Measurements from ENCODE around the gene IL1RAP. TPM values are rescaled to one million over a fixed set of nuclear protein-coding genes. Genes with fewer than 3 reads are reported as not detected.

Gene IL1RAP
- total and polyA plus RNA-seq, 7 experiments from 2014 or later = 5.9 to 29.0 (median 12.1) TPM

GRCh38 chr3:190579514-190580137 lies 65.7 kb downstream of the IL1RAP start:
- ChIA-PET POLR2A (no interaction called here), CTCF (no interaction called here)
- no peak for DNase-seq
- H3K4me1 Mint-ChIP-seq = peaks cover 0 to 47% (median 4%) of the 10 kb centered on the region in 7 donors
- intact Hi-C loops (cut with micrococcal nuclease) = no loop called here
- ATAC-seq = no peak
- Histone ChIP-seq H3K36me3 (ENCODE audit: control insufficient read depth in 2 of 3, insufficient read depth in 3 of 3, low read length in 3 of 3) (no peaks in the 10 kb centered on the region), H3K4me1 (ENCODE audit: control insufficient read depth in 2 of 2, insufficient read depth in 2 of 2, low read length in 2 of 2) (no peaks in the 10 kb centered on the region), H3K4me3 (ENCODE audit: low read length) (no peak overlapping the region), H3K27ac (ENCODE audit: low read depth, low read length) (no peak overlapping the region), H3K9me3 (ENCODE audit: control insufficient read depth in 2 of 3, low read length in 3 of 3) (no peaks in the 10 kb centered on the region), H3K27me3 (ENCODE audit: control insufficient read depth in 2 of 2, insufficient read depth in 2 of 2, low read length in 2 of 2) (no peaks in the 10 kb centered on the region)
- H3K4me3 Mint-ChIP-seq = no peak overlapping the region
- peaks cover 0 to 52% (median 32%) of the 10 kb centered on the region in 5 donors for H3K36me3 Mint-ChIP-seq
- no peaks in the 10 kb centered on the region for H3K27me3 Mint-ChIP-seq
- no peak overlapping the region for H3K27ac Mint-ChIP-seq
- peaks cover 0 to 15% (median 4%) of the 10 kb centered on the region in 11 donors for H3K9me3 Mint-ChIP-seq

- Histone ChIP-seq H3K27me3 (ENCODE audit: control insufficient read depth in 2 of 2, insufficient read depth in 2 of 2, low read length in 2 of 2) (no peaks in the 10 kb centered on the region), H3K4me1 (ENCODE audit: control insufficient read depth in 2 of 2, insufficient read depth in 2 of 2, low read length in 2 of 2) (no peaks in the 10 kb centered on the region), H3K9me3 (ENCODE audit: control insufficient read depth in 2 of 3, low read length in 3 of 3) (no peaks in the 10 kb centered on the region), H3K27ac (ENCODE audit: low read depth, low read length) (no peak overlapping the region), H3K36me3 (ENCODE audit: control insufficient read depth in 2 of 3, insufficient read depth in 3 of 3, low read length in 3 of 3) (no peaks in the 10 kb centered on the region), H3K4me3 (ENCODE audit: low read length) (no peak overlapping the region)
- Mint-ChIP-seq H3K27ac (peak overlapping the region in 1 of 9 donors; percentile 34), H3K36me3 (peaks cover 0 to 45% (median 25%) of the 10 kb centered on the region in 5 donors), H3K9me3 (peaks cover 0 to 15% (median 3%) of the 10 kb centered on the region in 11 donors), H3K27me3 (no peaks in the 10 kb centered on the region), H3K4me1 (peaks cover 0 to 44% (median 4%) of the 10 kb centered on the region in 7 donors), H3K4me3 (no peak overlapping the region)
- ChIA-PET POLR2A (no interaction called here), CTCF (no interaction called here)
- DNase-seq (no peak), ATAC-seq (no peak)
- intact Hi-C loops (cut with micrococcal nuclease) = no loop called here
These were observed 66.5 kb downstream of the IL1RAP start for GRCh38 chr3:190580417-190580816.

DNA sequence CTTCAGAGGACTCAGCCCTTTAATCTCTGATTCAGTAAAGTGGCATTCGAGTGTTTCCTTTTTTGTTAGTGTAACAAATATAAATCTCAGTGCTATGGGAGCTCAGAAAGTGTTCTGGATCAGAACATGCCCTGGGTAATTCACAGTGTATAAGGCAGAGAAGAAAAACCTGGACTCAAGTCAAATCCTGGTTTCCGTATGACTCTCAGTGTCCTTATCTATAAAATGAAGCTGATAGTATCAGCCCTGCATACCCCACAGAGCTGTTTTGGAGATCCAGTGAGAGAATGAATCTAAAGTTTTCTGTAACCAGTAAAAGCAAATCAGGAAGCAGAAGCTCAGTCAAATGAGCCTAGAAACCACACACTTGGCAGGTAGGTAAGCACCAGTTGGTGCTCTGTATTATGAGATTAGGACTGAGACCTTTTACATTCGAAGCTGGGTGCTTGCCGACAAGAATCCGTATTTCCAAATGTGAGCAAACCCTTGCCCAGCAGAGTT lies 67.2 kb downstream of the IL1RAP start:
- Histone ChIP-seq H3K4me3 (ENCODE audit: low read length) (no peak overlapping the region), H3K36me3 (ENCODE audit: control insufficient read depth in 2 of 3, insufficient read depth in 3 of 3, low read length in 3 of 3) (no peaks in the 10 kb centered on the region), H3K9me3 (ENCODE audit: control insufficient read depth in 2 of 3, low read length in 3 of 3) (no peaks in the 10 kb centered on the region), H3K4me1 (ENCODE audit: control insufficient read depth in 2 of 2, insufficient read depth in 2 of 2, low read length in 2 of 2) (peaks cover 0 to under 1% of the 10 kb centered on the region in 2 donors), H3K27me3 (ENCODE audit: control insufficient read depth in 2 of 2, insufficient read depth in 2 of 2, low read length in 2 of 2) (no peaks in the 10 kb centered on the region), H3K27ac (ENCODE audit: low read depth, low read length) (no peak overlapping the region)
- H3K27ac Mint-ChIP-seq = no peak overlapping the region
- H3K27me3 Mint-ChIP-seq = no peaks in the 10 kb centered on the region
- POLR2A ChIA-PET = no interaction called here
- no peak for ATAC-seq
- H3K9me3 Mint-ChIP-seq = peaks cover 0 to 13% (median 3%) of the 10 kb centered on the region in 11 donors
- CTCF ChIA-PET = no interaction called here
- no peak overlapping the region for H3K4me3 Mint-ChIP-seq
- peaks cover 5 to 46% (median 9%) of the 10 kb centered on the region in 7 donors for H3K4me1 Mint-ChIP-seq
- no peak for DNase-seq
- intact Hi-C loops (cut with micrococcal nuclease) = no loop called here
- H3K36me3 Mint-ChIP-seq = peaks cover 0 to 43% (median 25%) of the 10 kb centered on the region in 5 donors

DNA sequence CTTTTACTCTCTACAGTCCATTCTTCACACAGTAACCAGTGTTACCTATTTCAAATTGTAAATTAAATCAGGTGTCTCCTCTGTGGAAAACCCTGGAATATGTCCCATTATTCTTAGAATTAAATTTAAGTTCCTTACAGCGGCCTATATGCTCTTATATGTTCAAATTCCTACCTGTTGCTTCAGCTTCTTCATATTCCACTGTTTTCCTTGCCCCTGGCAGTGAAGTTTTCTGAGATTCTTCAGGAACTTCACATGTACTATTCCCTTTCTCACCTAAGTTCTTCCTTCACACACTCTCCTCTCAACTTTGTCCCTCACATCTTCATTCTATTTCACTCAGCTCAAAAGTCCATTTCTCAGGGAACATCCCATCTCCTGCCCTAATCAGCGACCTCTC lies 68.8 kb downstream of the IL1RAP start:
- DNase-seq = no peak
- H3K9me3 ChIP-seq (ENCODE audit: control insufficient read depth in 2 of 3, low read length in 3 of 3) = no peaks in the 10 kb centered on the region
- intact Hi-C loops (cut with micrococcal nuclease) = no loop called here
- CTCF ChIA-PET = no interaction called here
- Mint-ChIP-seq H3K9me3 (peaks cover 0 to 8% (median 2%) of the 10 kb centered on the region in 11 donors), H3K4me3 (no peak overlapping the region), H3K27ac (no peak overlapping the region), H3K36me3 (peaks cover 0 to 38% (median 21%) of the 10 kb centered on the region in 5 donors), H3K4me1 (peaks cover 13 to 55% (median 20%) of the 10 kb centered on the region in 7 donors), H3K27me3 (no peaks in the 10 kb centered on the region)
- no peak overlapping the region for H3K4me3 ChIP-seq (ENCODE audit: low read length)
- H3K27me3 ChIP-seq (ENCODE audit: control insufficient read depth in 2 of 2, insufficient read depth in 2 of 2, low read length in 2 of 2) = no peaks in the 10 kb centered on the region
- POLR2A ChIA-PET = no interaction called here
- H3K4me1 ChIP-seq (ENCODE audit: control insufficient read depth in 2 of 2, insufficient read depth in 2 of 2, low read length in 2 of 2) = peaks cover 4% of the 10 kb centered on the region in 2 donors
- H3K36me3 ChIP-seq (ENCODE audit: control insufficient read depth in 2 of 3, insufficient read depth in 3 of 3, low read length in 3 of 3) = no peaks in the 10 kb centered on the region
- H3K27ac ChIP-seq (ENCODE audit: low read depth, low read length) = no peak overlapping the region
- ATAC-seq = no peak

DNA sequence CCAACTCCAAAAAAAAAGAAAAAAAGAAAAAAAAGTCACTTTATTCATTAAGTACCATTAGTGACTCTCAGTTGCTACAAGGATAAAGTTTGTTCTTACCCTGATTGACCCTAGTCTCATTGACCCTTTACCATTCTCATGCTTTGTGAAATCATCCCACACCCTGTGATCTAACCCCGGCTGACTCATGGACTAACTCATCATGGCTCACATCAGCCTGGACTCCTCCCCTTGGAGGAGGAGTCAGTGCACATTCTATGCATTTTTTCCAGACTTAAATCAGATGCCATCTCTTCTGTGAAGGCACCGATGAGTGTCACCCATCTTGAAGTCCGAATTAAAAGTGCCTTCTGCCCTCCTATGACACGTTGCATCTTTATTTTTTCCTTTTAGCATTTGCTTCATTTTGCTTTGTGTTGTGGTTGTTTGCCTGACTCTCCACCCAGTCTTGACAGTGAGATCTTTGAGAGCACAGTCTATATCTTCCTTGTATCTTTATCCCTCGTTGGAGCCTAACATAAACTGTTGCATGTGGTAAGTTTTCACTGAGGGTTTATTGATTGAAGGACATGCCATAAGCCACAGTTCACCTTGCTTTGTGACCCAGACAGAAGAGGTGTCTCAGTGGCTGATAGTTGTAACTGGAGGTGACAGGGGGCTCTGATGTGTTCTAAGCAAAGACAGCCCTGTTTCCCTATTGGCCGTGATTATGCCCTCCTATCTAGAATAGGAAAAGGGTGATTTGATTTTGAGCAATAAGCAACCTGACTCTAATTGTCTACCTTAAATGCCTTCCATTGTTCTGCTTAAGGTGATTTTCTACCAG lies 72.1 kb downstream of the IL1RAP start:
- Histone ChIP-seq H3K27ac (ENCODE audit: low read depth, low read length) (no peak overlapping the region), H3K9me3 (ENCODE audit: control insufficient read depth in 2 of 3, low read length in 3 of 3) (no peaks in the 10 kb centered on the region), H3K4me3 (ENCODE audit: low read length) (no peak overlapping the region), H3K36me3 (ENCODE audit: control insufficient read depth in 2 of 3, insufficient read depth in 3 of 3, low read length in 3 of 3) (no peaks in the 10 kb centered on the region), H3K27me3 (ENCODE audit: control insufficient read depth in 2 of 2, insufficient read depth in 2 of 2, low read length in 2 of 2) (no peaks in the 10 kb centered on the region), H3K4me1 (ENCODE audit: control insufficient read depth in 2 of 2, insufficient read depth in 2 of 2, low read length in 2 of 2) (peaks cover 4% of the 10 kb centered on the region in 2 donors)
- Mint-ChIP-seq H3K4me1 (peaks cover 8 to 50% (median 21%) of the 10 kb centered on the region in 7 donors), H3K36me3 (peaks cover 0 to 33% (median 14%) of the 10 kb centered on the region in 5 donors), H3K27me3 (no peaks in the 10 kb centered on the region), H3K4me3 (peak overlapping the region in 4 of 10 donors; percentile 14 to 43 (median 26)), H3K9me3 (peaks cover 0 to 2% (median 0%) of the 10 kb centered on the region in 11 donors), H3K27ac (peak overlapping the region in 2 of 9 donors; percentile 6 to 84)
- intact Hi-C loops (cut with micrococcal nuclease) = loop anchor here in 1 of 2 donors (1.0 to 5.0 kb wide), 5 partner anchors 19 to 111 kb away; partner anchors contain the start of gene IL1RAP
- CTCF ChIA-PET = no interaction called here
- ATAC-seq (peak; percentile 88), DNase-seq (peak in 1 of 9 donors; percentile 56)
- POLR2A ChIA-PET = interaction anchor here (1.5 kb wide), 1 partner anchor 73 kb away, joined by 4 read pairs; no protein-coding TSS in a partner anchor

GRCh38 chr3:190586631-190587011 lies 72.7 kb downstream of the IL1RAP start:
- Mint-ChIP-seq H3K9me3 (peaks cover 0 to 2% (median 0%) of the 10 kb centered on the region in 11 donors), H3K36me3 (peaks cover 0 to 36% (median 14%) of the 10 kb centered on the region in 5 donors), H3K4me1 (peaks cover 8 to 46% (median 21%) of the 10 kb centered on the region in 7 donors), H3K27ac (peak overlapping the region in 2 of 9 donors; percentile 6 to 84), H3K4me3 (peak overlapping the region in 2 of 10 donors; percentile 14 to 43), H3K27me3 (no peaks in the 10 kb centered on the region)
- Histone ChIP-seq H3K9me3 (ENCODE audit: control insufficient read depth in 2 of 3, low read length in 3 of 3) (no peaks in the 10 kb centered on the region), H3K27me3 (ENCODE audit: control insufficient read depth in 2 of 2, insufficient read depth in 2 of 2, low read length in 2 of 2) (no peaks in the 10 kb centered on the region), H3K4me1 (ENCODE audit: control insufficient read depth in 2 of 2, insufficient read depth in 2 of 2, low read length in 2 of 2) (peaks cover 4% of the 10 kb centered on the region in 2 donors), H3K4me3 (ENCODE audit: low read length) (no peak overlapping the region), H3K36me3 (ENCODE audit: control insufficient read depth in 2 of 3, insufficient read depth in 3 of 3, low read length in 3 of 3) (no peaks in the 10 kb centered on the region), H3K27ac (ENCODE audit: low read depth, low read length) (no peak overlapping the region)
- intact Hi-C loops (cut with micrococcal nuclease) = loop anchor here in 1 of 2 donors (1.0 to 5.0 kb wide), 5 partner anchors 18 to 111 kb away; partner anchors contain the start of gene IL1RAP
- DNase-seq (peak in 3 of 9 donors; percentile 4 to 42 (median 12)), ATAC-seq (peak; percentile 55)
- CTCF ChIA-PET = no interaction called here
- POLR2A ChIA-PET = interaction anchor here (1.5 kb wide), 1 partner anchor 73 kb away, joined by 4 read pairs; no protein-coding TSS in a partner anchor

Measured in naive thymus-derived CD4-positive, alpha-beta T cell (primary cell).